HepG2 (cell line): ENCODE data around the gene AKNA. TPM values are rescaled to one million over a fixed set of nuclear protein-coding genes. Genes with fewer than 3 reads are reported as not detected.
A peak's percentile ranks its signal among the peaks of the same experiment; 100 is the strongest.
"Not testable (repeated sequence)": the region's sequence is repeated elsewhere in the genome, so short reads cannot be mapped to it uniquely, and the experiment has no call there.

Experiments
- ATAC-seq: fragments of 200-7000 bp; cut with Tn5 transposase; 3 replicates; pipeline ENCODE4 v1.9.1; 2020; ENCODE audit warnings: mild to moderate bottlenecking, moderate library complexity
- BruUV-seq: library from RNA; stranded (reverse); fragments of 400-500 nt; replicated peaks from 2 replicates; lab custom pipeline; 2021; lab: Mats Ljungman, UMichigan
- CTCF ChIA-PET: fragments of 300-600 bp; formaldehyde crosslinking; extraction: SDS; loops from one replicate; lab custom pipeline; 2021; ENCODE audit warnings: low total read pairs, inconsistent platforms, low intra/inter-chr PET ratio; lab: Yijun Ruan, JAX
- POLR2A ChIA-PET: fragments of 350-600 bp; sonication (Branson Sonifier 250); formaldehyde crosslinking; loops from one replicate; lab custom pipeline; 2020; ENCODE audit warnings: antibody characterized with exemption, inconsistent platforms; lab: Yijun Ruan, JAX
- DNase-seq: peaks from one replicate; pipeline ENCODE4 v3.0.0-alpha.2; 2015; ENCODE audit warnings: low spot score
- FAIRE-seq: peaks from 3 replicates; lab custom pipeline; 2011; peaks lifted over from hg19 to GRCh38; lab: Jason Lieb, UNC
- H2AFZ ChIP-seq: one replicate; pipeline ENCODE4 v1.6.1; 2011; ENCODE audit warnings: low read length, inconsistent platforms
- H3K27ac ChIP-seq: fragments of 300-600 bp; 3 replicates; pipeline ENCODE4 v1.8.0; 2011; ENCODE audit warnings: mixed run types, mild to moderate bottlenecking, mixed read lengths, low read length, inconsistent platforms; ENCODE audit not compliant: insufficient read depth; ENCODE audit errors: extremely low read length
- H3K27me3 ChIP-seq, 2 experiments: fragments of 200-600 bp in 1 of 2; 2 replicates in 1 of 2; 3 replicates in 1 of 2; pipeline versions ENCODE4 v1.6.0 to v1.8.0; 2011; ENCODE audit warnings: low read length in 2 of 2, mild to moderate bottlenecking in 2 of 2, moderate library complexity in 2 of 2, inconsistent platforms in 1 of 2; ENCODE audit not compliant: insufficient read depth in 2 of 2, control insufficient read depth in 1 of 2
- H3K36me3 ChIP-seq, 2 experiments: fragments of 200-600 bp in 1 of 2; replicated peaks in 1 of 2; 2 replicates in 1 of 2; 3 replicates in 1 of 2; pipeline versions ENCODE4 v1.5.1 to v1.8.0; 2011; ENCODE audit warnings: low read length in 2 of 2, inconsistent platforms in 1 of 2; ENCODE audit not compliant: insufficient read depth in 2 of 2, control insufficient read depth in 1 of 2
- H3K4me1 ChIP-seq: 2 replicates; pipeline ENCODE4 v1.5.1; 2012; ENCODE audit warnings: low read length, inconsistent platforms; ENCODE audit not compliant: insufficient read depth
- H3K4me2 ChIP-seq: 2 replicates; pipeline ENCODE4 v1.6.0; 2011; ENCODE audit warnings: low read depth, low read length, inconsistent platforms
- H3K4me3 ChIP-seq, 3 experiments: fragments of 200-600 bp in 1 of 3; sonication (generic), shearing (Covaris generic) in 1 of 3; replicated peaks in 1 of 3; 2 replicates each; pipeline ENCODE4 v1.5.1; 2011 to 2016; ENCODE audit warnings: low read length in 3 of 3, inconsistent platforms in 2 of 3, low read depth in 2 of 3, mild to moderate bottlenecking in 2 of 3, control low read depth in 1 of 3, mixed read lengths in 1 of 3; ENCODE audit not compliant: insufficient read depth in 1 of 3
- H3K79me2 ChIP-seq: one replicate; pipeline ENCODE4 v1.6.1; 2011; ENCODE audit warnings: low read length, inconsistent platforms; ENCODE audit not compliant: insufficient read depth
- H3K9ac ChIP-seq: 2 replicates; pipeline ENCODE4 v1.6.0; 2011; ENCODE audit warnings: mild to moderate bottlenecking, low read depth, low read length, inconsistent platforms; ENCODE audit not compliant: insufficient read depth
- H3K9me3 ChIP-seq: 2 replicates; pipeline ENCODE4 v1.5.1; 2012; ENCODE audit warnings: mild to moderate bottlenecking, low read length
- H4K20me1 ChIP-seq: 2 replicates; pipeline ENCODE4 v1.6.0; 2011; ENCODE audit warnings: inconsistent platforms, mild to moderate bottlenecking, low read length, moderate library complexity; ENCODE audit not compliant: insufficient read depth
- KDM1A ChIP-seq: IDR thresholded peaks from 2 replicates; pipeline ENCODE4 v1.6.1; 2016; ENCODE audit warnings: missing compliant biosample characterization
- KDM6A ChIP-seq: IDR thresholded peaks from 2 replicates; pipeline ENCODE4 v1.6.1; 2016; ENCODE audit warnings: low read depth
- LCORL ChIP-seq, 2 experiments: fragments of 450-650 bp in 1 of 2; sonication (generic) in 1 of 2; formaldehyde crosslinking in 1 of 2; IDR thresholded peaks; 2 replicates each; pipeline versions ENCODE4 v1.5.0 to v1.6.1; 2017 to 2020; ENCODE audit warnings: antibody characterized with exemption in 1 of 2, missing genetic modification reagents in 1 of 2
- MIER3 ChIP-seq: IDR thresholded peaks from 2 replicates; pipeline ENCODE4 v1.6.1; 2016; ENCODE audit warnings: missing compliant biosample characterization, borderline replicate concordance
- MYC ChIP-seq: sonication (generic); formaldehyde crosslinking; IDR thresholded peaks from 2 replicates; pipeline ENCODE4 v1.9.0; 2021; ENCODE audit warnings: missing genetic modification reagents, borderline replicate concordance
- NKX3-1 ChIP-seq: sonication (generic); formaldehyde crosslinking; IDR thresholded peaks from 2 replicates; pipeline ENCODE4 v1.5.0; 2020; ENCODE audit warnings: missing genetic modification reagents
- NR2F2 ChIP-seq: IDR thresholded peaks from 2 replicates; pipeline ENCODE4 v1.6.1; 2012; ENCODE audit warnings: low read depth, inconsistent platforms, borderline replicate concordance
- PATZ1 ChIP-seq: sonication (generic); formaldehyde crosslinking; IDR thresholded peaks from 2 replicates; pipeline ENCODE4 v1.4.0; 2020; ENCODE audit warnings: missing genetic modification reagents
- SKI ChIP-seq: fragments of 450-650 bp; IDR thresholded peaks from one replicate; pipeline ENCODE4 v1.6.1; 2018; ENCODE audit warnings: mild to moderate bottlenecking; ENCODE audit not compliant: partially characterized antibody
- TFDP2 ChIP-seq: sonication (generic); formaldehyde crosslinking; IDR thresholded peaks from 2 replicates; pipeline ENCODE4 v1.4.0; 2020; ENCODE audit warnings: missing genetic modification reagents
- YEATS4 ChIP-seq: sonication (generic); formaldehyde crosslinking; IDR thresholded peaks from 2 replicates; pipeline ENCODE4 v1.4.0; 2020; ENCODE audit warnings: missing genetic modification reagents, borderline replicate concordance
- ZBTB7A ChIP-seq: sonication (generic); formaldehyde crosslinking; IDR thresholded peaks from 2 replicates; pipeline ENCODE4 v1.8.0; 2022; ENCODE audit warnings: mild to moderate bottlenecking, missing genetic modification reagents
- ZBTB7B ChIP-seq: sonication (generic); formaldehyde crosslinking; IDR thresholded peaks from 2 replicates; pipeline ENCODE4 v1.4.0; 2020; ENCODE audit warnings: missing genetic modification reagents
- ZGPAT ChIP-seq: IDR thresholded peaks from 2 replicates; pipeline ENCODE4 v1.6.1; 2016; ENCODE audit warnings: mild to moderate bottlenecking
- WGBS: methylation state at CpG from one replicate; pipeline ENCODE4 v1.1.6; 2017; ENCODE audit warnings: low lambda C conversion rate; 5-methylcytosine and 5-hydroxymethylcytosine counted together
- in situ Hi-C: cut with HindIII; loops from 2 replicates; pipeline ENCODE4 v1.10.0; 2017; ENCODE audit warnings: low pct_unique_long_range_greater_than_20kb; ENCODE audit not compliant: extremely low pct_ligation_motif_present
- intact Hi-C: fragments of 100-400 bp; cut with micrococcal nuclease; formaldehyde crosslinking; loops from one replicate; pipeline ENCODE4 v1.10.0; 2022; ENCODE audit not compliant: unreplicated experiment
- polyA plus RNA-seq, 8 experiments: library from polyadenylated mRNA; depleted of rRNA in 3 of 8; stranded (reverse) in 7 of 8; unstranded in 1 of 8; fragments of >200 nt; fragmentation: Illumina TruSeq in 4 of 8; extraction: Trizol in 4 of 8; gene quantifications; 2 replicates each; pipeline versions ENCODE4 v1.2.1 to v1.2.3, GENCODE V29; 2011 to 2016; ENCODE audit warnings: low read depth in 4 of 8, missing spikeins in 1 of 8, mixed read lengths in 1 of 8; ENCODE audit not compliant: insufficient read depth in 1 of 8
- total RNA-seq, 5 experiments: library from RNA; depleted of rRNA; stranded (reverse); fragments of >200 nt; fragmentation: Illumina TruSeq; extraction: Trizol; gene quantifications; 2 replicates each; pipeline ENCODE4 v1.2.3, GENCODE V29; 2016; ENCODE audit warnings: low read depth in 1 of 5
- TF ChIP-seq, protein P1 (sequence below): IDR thresholded peaks from 2 replicates; pipeline ENCODE4 v1.6.1; 2016; ENCODE audit warnings: low read depth

The AKNA gene
- total and polyA plus RNA-seq, 2 of the 13 experiments (the other 11 are each of a cell fraction or from before 2014, with no cell fraction given), result 3.0 to 3.1 TPM

DNA sequence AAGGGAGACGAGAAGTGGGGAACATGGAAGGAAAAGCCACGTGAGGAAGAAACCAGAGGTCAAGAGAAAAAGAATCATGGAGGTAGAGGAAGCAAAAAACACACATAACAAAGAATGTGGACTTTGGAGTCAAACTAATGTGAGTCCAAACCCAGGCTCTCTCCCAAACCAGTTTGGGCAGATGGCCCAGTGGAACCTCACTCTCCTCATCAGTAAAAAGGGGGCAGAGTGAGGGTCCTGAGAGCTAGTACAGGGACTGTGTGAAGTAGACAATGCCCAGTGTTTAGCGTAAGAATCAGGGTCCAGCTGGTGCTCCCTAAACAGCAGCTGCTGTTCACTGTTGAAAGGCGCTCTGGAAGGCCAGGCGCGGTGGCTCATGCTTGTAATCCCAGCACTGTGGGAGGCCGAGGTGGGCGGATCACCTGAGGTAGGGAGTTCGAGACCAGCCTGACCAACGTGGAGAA lies 59.4 kb downstream of the AKNA start:
- CTCF ChIA-PET, in situ Hi-C loops, H3K9me3 ChIP-seq, intact Hi-C loops, H3K27me3 ChIP-seq, H2AFZ ChIP-seq, H4K20me1 ChIP-seq, H3K36me3 ChIP-seq: not testable (repeated sequence)
- Histone ChIP-seq H3K9ac (peak overlapping the region; percentile 67), H3K4me3 (peak overlapping the region in 1 of 3 experiments; percentile 52; a peak in 1 of 6 replicates), H3K4me1 (peaks cover 62% of the 10 kb centered on the region), H3K79me2 (peaks cover 23% of the 10 kb centered on the region), H3K27ac (peak overlapping the region; percentile 96), H3K4me2 (peak overlapping the region; percentile 76)
- POLR2A ChIA-PET, result interaction anchor here (0.8 to 1.7 kb wide), 5 partner anchors 13 to 246 kb away, joined by 3 to 8 read pairs (median 5); partner anchors contain the start of gene KIF12
- BruUV-seq, result TSS peak; percentile 78
- DNase-seq, result peak; percentile 76
- 25% methylated on average over 5 of the region's 10 CpGs for WGBS
- peak; percentile 74 for FAIRE-seq
- ATAC-seq, result peak; percentile 11
- TF ChIP-seq LCORL (IDR thresholded peaks at IDR 0.05) (peak; percentile 27; the same call in 1 of the 2 replicates), LCORL (CRISPR knock-in tag; IDR thresholded peaks at IDR 0.05) (peak; percentile 24; the same call in 1 of the 2 replicates), ZBTB7A (CRISPR knock-in tag) (0 out of 2 replicates have a peak, but pooled peaks have one; percentile 19), ZGPAT (CRISPR knock-in tag) (0 out of 2 replicates have a peak, but pooled peaks have one; percentile 13), KDM1A (CRISPR knock-in tag) (0 out of 2 replicates have a peak, but pooled peaks have one; percentile 8), SKI (peak; percentile 4), NKX3-1 (0 out of 2 replicates have a peak, but pooled peaks have one; percentile 45), NR2F2 (peak; percentile 8; the same call in 1 of the 2 replicates), MYC (CRISPR knock-in tag) (0 out of 2 replicates have a peak, but pooled peaks have one; percentile 24), TFDP2 (CRISPR knock-in tag) (peak; percentile 50; the same call in 1 of the 2 replicates), ZBTB7B (CRISPR knock-in tag) (peak; percentile 44; the same call in 1 of the 2 replicates), PATZ1 (CRISPR knock-in tag) (0 out of 2 replicates have a peak, but pooled peaks have one; percentile 19), YEATS4 (CRISPR knock-in tag) (peak; percentile 47), MIER3 (0 out of 2 replicates have a peak, but pooled peaks have one; percentile 17), KDM6A (CRISPR knock-in tag) (peak; percentile 23; the same call in 1 of the 2 replicates)
- TF ChIP-seq, protein P1, sequence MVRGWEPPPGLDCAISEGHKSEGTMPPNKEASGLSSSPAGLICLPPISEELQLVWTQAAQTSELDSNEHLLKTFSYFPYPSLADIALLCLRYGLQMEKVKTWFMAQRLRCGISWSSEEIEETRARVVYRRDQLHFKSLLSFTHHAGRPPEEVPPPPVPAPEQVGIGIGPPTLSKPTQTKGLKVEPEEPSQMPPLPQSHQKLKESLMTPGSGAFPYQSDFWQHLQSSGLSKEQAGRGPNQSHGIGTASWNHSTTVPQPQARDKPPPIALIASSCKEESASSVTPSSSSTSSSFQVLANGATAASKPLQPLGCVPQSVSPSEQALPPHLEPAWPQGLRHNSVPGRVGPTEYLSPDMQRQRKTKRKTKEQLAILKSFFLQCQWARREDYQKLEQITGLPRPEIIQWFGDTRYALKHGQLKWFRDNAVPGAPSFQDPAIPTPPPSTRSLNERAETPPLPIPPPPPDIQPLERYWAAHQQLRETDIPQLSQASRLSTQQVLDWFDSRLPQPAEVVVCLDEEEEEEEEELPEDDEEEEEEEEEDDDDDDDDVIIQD (CRISPR knock-in tag), result 0 out of 2 replicates have a peak, but pooled peaks have one; percentile 12
